Measurements from ENCODE around the gene POM121L12. TPM values are rescaled to one million over a fixed set of nuclear protein-coding genes. Genes with fewer than 3 reads are reported as not detected.

POM121L12 gene
- total RNA-seq, 1 experiment from 2014 or later: not detected

- BruUV-seq (replicated peaks): no TSS peak
- DNase-seq: no peak
- Mint-ChIP-seq H3K4me1 (ENCODE audit: low read depth, unreplicated experiment) (no peaks in the 10 kb centered on the region), H3K27me3 (ENCODE audit: insufficient read depth, unreplicated experiment) (peaks cover 9% of the 10 kb centered on the region), H3K9me3 (ENCODE audit: unreplicated experiment) (peaks cover 12% of the 10 kb centered on the region), H3K27ac (ENCODE audit: unreplicated experiment) (no peak overlapping the region), H3K36me3 (ENCODE audit: insufficient read depth, unreplicated experiment) (no peaks in the 10 kb centered on the region), H3K4me3 (ENCODE audit: unreplicated experiment) (no peak overlapping the region)
- no peaks in the 10 kb centered on the region for H3K4me1 ChIP-seq
- no peaks in the 10 kb centered on the region for H3K36me3 ChIP-seq (ENCODE audit: control insufficient read depth, insufficient read depth, low read length)
- intact Hi-C loops (cut with micrococcal nuclease; ENCODE audit: unreplicated experiment): no loop called here
- H3K27me3 ChIP-seq (replicated peaks; ENCODE audit: control insufficient read depth, insufficient read depth, low read length): no peaks in the 10 kb centered on the region
- no peak overlapping the region for H3K4me3 ChIP-seq (ENCODE audit: low read depth, low read length)
- TF ChIP-seq CTCF (IDR thresholded peaks at IDR 0.05; ENCODE audit: insufficient read depth in 1 of 2, low read depth in 1 of 2, low read length in 1 of 2, severe bottlenecking in 1 of 2, unreplicated experiment in 1 of 2): no peak
- ChIA-PET POLR2A (no interaction called here), CTCF (no interaction called here)
- no peaks in the 10 kb centered on the region for H3K9me3 ChIP-seq
These were observed 24.2 kb downstream of the POM121L12 start for GRCh38 chr7:53059591-53059990.

- TF ChIP-seq CTCF (IDR thresholded peaks at IDR 0.05; ENCODE audit: insufficient read depth in 1 of 2, low read depth in 1 of 2, low read length in 1 of 2, severe bottlenecking in 1 of 2, unreplicated experiment in 1 of 2): no peak
- Mint-ChIP-seq H3K36me3 (ENCODE audit: insufficient read depth, unreplicated experiment) (no peaks in the 10 kb centered on the region), H3K27me3 (ENCODE audit: insufficient read depth, unreplicated experiment) (peaks cover 9% of the 10 kb centered on the region), H3K4me3 (ENCODE audit: unreplicated experiment) (no peak overlapping the region), H3K27ac (ENCODE audit: unreplicated experiment) (no peak overlapping the region), H3K9me3 (ENCODE audit: unreplicated experiment) (peaks cover 12% of the 10 kb centered on the region), H3K4me1 (ENCODE audit: low read depth, unreplicated experiment) (no peaks in the 10 kb centered on the region)
- H3K27me3 ChIP-seq (replicated peaks; ENCODE audit: control insufficient read depth, insufficient read depth, low read length): no peaks in the 10 kb centered on the region
- POLR2A ChIA-PET: no interaction called here
- H3K4me1 ChIP-seq: no peaks in the 10 kb centered on the region
- intact Hi-C loops (cut with micrococcal nuclease; ENCODE audit: unreplicated experiment): no loop called here
- no TSS peak for BruUV-seq (replicated peaks)
- CTCF ChIA-PET: no interaction called here
- H3K36me3 ChIP-seq (ENCODE audit: control insufficient read depth, insufficient read depth, low read length): no peaks in the 10 kb centered on the region
- no peak overlapping the region for H3K4me3 ChIP-seq (ENCODE audit: low read depth, low read length)
- no peak for DNase-seq
- no peaks in the 10 kb centered on the region for H3K9me3 ChIP-seq
These were observed 24.6 kb downstream of the POM121L12 start for GRCh38 chr7:53060066-53060465.

GRCh38 chr7:53062796-53063195 lies 27.4 kb downstream of the POM121L12 start:
- TF ChIP-seq CTCF (IDR thresholded peaks at IDR 0.05; ENCODE audit: insufficient read depth in 1 of 2, low read depth in 1 of 2, low read length in 1 of 2, severe bottlenecking in 1 of 2, unreplicated experiment in 1 of 2): no peak
- Mint-ChIP-seq H3K36me3 (ENCODE audit: insufficient read depth, unreplicated experiment) (no peaks in the 10 kb centered on the region), H3K4me3 (ENCODE audit: unreplicated experiment) (no peak overlapping the region), H3K27me3 (ENCODE audit: insufficient read depth, unreplicated experiment) (peaks cover 7% of the 10 kb centered on the region), H3K27ac (ENCODE audit: unreplicated experiment) (no peak overlapping the region), H3K4me1 (ENCODE audit: low read depth, unreplicated experiment) (no peaks in the 10 kb centered on the region), H3K9me3 (ENCODE audit: unreplicated experiment) (peaks cover 12% of the 10 kb centered on the region)
- POLR2A ChIA-PET: no interaction called here
- H3K4me1 ChIP-seq: no peaks in the 10 kb centered on the region
- DNase-seq: no peak
- no TSS peak for BruUV-seq (replicated peaks)
- H3K9me3 ChIP-seq: no peaks in the 10 kb centered on the region
- no peak overlapping the region for H3K4me3 ChIP-seq (ENCODE audit: low read depth, low read length)
- H3K36me3 ChIP-seq (ENCODE audit: control insufficient read depth, insufficient read depth, low read length): no peaks in the 10 kb centered on the region
- CTCF ChIA-PET: no interaction called here
- intact Hi-C loops (cut with micrococcal nuclease; ENCODE audit: unreplicated experiment): no loop called here
- H3K27me3 ChIP-seq (replicated peaks; ENCODE audit: control insufficient read depth, insufficient read depth, low read length): no peaks in the 10 kb centered on the region

Data from Caco-2 (cell line).